HFF-Myc (cell line): ENCODE results near the gene ARHGAP25.

Experiments
- DNase-seq: peaks from one replicate; pipeline ENCODE4 v3.0.0-alpha.2; 2011; ENCODE audit warnings: low read depth; ENCODE audit errors: extremely low read depth
- H3K4me3 ChIP-seq: replicated peaks from 2 replicates; pipeline ENCODE4 v1.5.1; 2011; ENCODE audit warnings: low read depth, mild to moderate bottlenecking, control low read depth, low read length
- CTCF ChIP-seq: IDR thresholded peaks from 2 replicates; pipeline ENCODE4 v1.5.1; 2012; ENCODE audit warnings: mild to moderate bottlenecking, low read depth, low read length, control low read depth; ENCODE audit errors: missing control alignments

Gene ARHGAP25

GRCh38 chr2:68734688-68735525 lies at the start of gene ARHGAP25:
TSS of gene ARHGAP25 (plus strand) at chr2:68734811. CDS start at chr2:68735200, 389 bp downstream.
- TF ChIP-seq CTCF: no peak
- no peak within 1 kb of the TSS for H3K4me3 ChIP-seq
- DNase-seq: no peak

- no peak overlapping the region for H3K4me3 ChIP-seq
- DNase-seq: no peak
- TF ChIP-seq CTCF: no peak
Measured at GRCh38 chr2:68686178-68686577, 48.4 kb upstream of the ARHGAP25 start.

GRCh38 chr2:68687018-68687417 lies 47.6 kb upstream of the ARHGAP25 start:
- no peak for TF ChIP-seq CTCF
- DNase-seq: no peak
- no peak overlapping the region for H3K4me3 ChIP-seq

GRCh38 chr2:68689553-68690537 lies 44.8 kb upstream of the ARHGAP25 start:
- no peak overlapping the region for H3K4me3 ChIP-seq
- TF ChIP-seq CTCF: no peak
- no peak for DNase-seq

- no peak for DNase-seq
- H3K4me3 ChIP-seq: no peak overlapping the region
- TF ChIP-seq CTCF: no peak
Measured at GRCh38 chr2:68690851-68691250, 43.8 kb upstream of the ARHGAP25 start.

- no peak overlapping the region for H3K4me3 ChIP-seq
- no peak for TF ChIP-seq CTCF
- DNase-seq: no peak
Measured at GRCh38 chr2:68692511-68692910, 42.1 kb upstream of the ARHGAP25 start.
